NCI-H146 (cell line): Measurements from ENCODE around the gene OR2AT4.
A peak's percentile ranks its signal among the peaks of the same experiment; 100 is the strongest.
"Not testable (repeated sequence)": the region's sequence is repeated elsewhere in the genome, so short reads cannot be mapped to it uniquely, and the experiment has no call there.

ENCODE experiments used
- DNase-seq: peaks from one replicate; lab custom pipeline; 2025; lab: John Stamatoyannopoulos, UW

The OR2AT4 gene

DNA sequence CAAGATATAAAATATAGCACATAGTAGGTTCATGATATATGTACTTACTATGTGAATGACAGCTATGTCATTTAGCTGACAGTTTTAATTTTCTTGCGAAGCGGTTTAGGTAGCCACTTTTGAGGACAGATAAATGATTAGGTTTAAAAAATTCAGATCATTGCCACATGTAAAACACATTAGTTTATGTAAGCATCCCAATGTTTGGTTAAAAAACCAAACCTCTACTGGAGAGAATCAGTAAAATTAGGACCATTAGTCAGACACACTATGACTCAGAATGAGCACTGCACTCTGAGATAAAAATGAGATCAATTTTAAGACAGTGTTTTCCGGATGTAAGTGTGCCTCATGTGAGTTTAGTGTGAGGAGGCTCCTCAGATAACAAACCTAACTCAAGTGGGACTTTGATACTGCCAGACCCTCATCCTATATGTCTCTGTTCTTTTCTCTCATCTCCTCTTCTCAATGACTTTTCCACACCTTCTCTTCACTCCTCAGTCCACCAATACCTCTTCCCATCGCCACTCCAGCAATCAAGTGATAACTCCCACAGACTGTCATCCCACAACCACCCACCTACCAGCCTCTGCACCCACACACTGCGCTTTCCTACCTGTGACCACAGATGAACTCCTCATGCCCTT is 6.8 kb upstream of the OR2AT4 start:
- DNase-seq, result no peak

DNA sequence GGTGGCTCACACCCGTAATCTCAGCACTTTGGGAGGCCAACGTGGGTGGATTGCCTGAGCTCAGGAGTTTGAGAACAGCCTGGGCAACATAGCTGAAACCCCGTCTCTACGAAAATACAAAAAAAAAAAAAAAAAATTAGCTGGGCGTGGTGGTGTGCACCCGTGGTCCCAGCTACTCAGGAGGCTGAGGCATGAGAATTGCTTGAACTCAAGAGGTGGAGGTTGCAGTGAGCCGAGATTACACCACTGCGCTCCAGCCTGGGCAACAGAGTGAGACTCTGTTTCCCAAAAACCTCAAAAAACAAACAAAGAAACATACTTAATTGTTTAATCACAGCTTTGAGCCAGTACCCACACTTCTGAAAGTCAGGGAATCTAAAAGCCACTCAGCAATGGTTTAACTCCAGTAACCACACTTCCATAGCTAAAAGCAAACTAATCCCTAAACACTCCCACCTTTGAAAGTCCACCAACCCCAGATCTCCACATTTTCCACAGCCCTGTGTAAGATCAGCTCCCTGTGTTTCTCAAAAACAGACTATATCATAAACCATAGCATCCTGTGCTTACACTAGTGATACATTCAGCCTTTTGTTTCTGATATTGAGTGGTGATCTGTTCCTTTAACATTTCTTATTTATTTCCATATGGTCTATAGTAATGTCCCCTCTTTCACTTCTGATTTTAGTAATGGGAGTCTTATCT is 4.9 kb upstream of the OR2AT4 start:
- no peak for DNase-seq

DNA sequence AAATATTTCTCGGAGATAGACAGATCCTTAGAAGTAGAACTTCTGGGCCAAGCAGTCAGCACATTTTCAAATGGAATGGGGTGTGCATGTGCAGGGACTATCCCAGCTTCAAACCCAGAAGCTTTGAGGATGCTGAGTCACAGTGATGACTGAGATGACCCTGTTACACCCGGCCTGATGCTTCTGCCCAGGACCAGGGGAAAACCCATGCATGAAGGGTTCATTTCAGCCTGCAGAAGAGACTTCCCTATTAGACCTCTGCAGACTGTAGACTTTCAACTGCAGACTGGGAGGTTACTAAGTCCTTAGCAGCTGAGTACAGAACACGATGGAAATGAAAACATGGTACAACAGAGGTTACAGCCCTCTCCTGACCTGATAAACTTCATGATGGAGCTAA is 3.6 kb upstream of the OR2AT4 start:
- no peak for DNase-seq

DNA sequence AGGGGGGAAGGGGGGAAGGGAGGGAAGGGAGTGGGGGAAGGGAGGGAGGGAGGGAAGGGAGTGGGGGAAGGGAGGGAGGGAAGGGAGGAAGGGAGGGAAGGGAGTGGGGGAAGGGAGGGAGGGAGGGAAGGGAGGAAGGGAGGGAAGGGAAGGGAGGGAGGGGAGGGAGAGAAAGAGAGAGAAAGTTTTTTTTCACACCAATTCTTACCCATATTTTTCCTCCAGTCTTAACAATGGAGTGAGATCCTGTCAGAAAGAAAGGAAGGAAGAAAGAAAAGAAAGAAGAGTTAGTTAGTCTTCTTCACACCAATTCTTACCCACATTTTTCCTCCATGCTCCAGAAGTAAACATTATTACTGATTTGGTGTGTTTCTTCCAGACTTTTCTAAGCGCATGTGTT is 3.0 kb upstream of the OR2AT4 start:
- DNase-seq, result no peak

DNA sequence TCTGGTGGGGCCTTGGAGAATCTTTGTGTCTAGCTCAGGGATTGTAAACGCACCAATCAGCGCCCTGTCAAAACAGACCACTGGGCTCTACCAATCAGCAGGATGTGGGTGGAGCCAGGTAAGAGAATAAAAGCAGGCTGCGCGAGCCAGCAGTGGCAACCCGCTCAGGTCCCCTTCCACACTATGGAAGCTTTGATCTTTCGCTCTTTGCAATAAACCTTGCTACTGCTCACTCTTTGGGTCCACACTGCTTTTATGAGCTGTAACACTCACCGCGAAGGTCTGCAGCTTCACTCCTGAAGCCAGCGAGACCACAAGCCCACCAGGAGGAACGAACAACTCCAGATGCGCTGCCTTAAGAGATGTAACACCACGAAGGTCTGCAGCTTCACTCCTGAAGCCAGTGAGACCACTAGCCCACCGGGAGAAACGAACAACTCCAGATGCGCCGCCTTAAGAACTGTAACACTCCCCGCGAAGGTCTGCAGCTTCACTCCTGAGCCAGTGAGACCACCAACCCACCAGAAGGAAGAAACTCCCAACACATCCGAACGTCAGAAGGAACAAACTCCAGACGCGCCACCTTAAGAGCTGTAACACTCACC is 2.3 kb upstream of the OR2AT4 start:
- not testable (repeated sequence) for DNase-seq

DNA sequence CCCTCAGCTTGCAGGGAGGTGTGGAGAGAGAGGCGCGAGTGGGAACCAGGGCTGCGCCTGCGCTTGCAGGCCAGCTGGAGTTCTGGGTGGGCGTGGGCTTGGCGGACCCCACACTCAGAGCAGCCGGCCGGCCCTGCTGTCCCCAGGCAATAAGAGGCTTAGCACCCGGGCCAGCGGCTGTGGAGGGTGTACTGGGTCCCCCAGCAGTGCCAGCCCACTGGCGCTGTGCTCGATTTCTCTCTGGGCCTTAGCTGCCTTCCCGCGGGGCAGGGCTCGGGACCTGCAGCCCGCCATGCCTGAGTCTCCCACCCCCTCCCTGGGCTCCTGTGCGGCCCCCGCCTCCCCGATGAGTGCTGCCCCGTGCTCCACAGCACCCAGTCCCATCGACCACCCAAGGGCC is 1.5 kb upstream of the OR2AT4 start:
- DNase-seq, result not testable (repeated sequence)

DNA sequence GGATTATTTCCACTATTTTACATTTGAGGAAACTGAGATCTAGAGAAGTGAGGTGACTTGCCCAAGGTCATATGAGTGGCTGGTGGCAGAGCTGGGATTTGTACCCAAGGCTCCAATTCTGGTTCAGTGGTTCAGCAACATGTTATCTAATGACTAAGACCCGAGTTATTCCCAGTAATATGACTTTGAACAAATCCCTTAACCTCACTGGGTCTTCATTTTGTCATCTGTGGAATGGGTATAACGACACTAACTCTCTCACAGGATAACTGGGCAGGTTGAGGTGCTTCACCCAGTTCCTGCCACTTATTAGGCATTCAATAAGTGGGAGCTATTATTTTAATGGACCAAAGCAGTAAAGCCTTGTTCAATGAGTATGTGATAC is 489 bp upstream of the OR2AT4 start:
- DNase-seq, result no peak

GRCh38 chr11:75094382-75094781 is 2.3 kb downstream of the OR2AT4 start:
- not testable (repeated sequence) for DNase-seq

GRCh38 chr11:75090671-75091177 is 6.0 kb downstream of the OR2AT4 start:
- DNase-seq, result no peak

DNA sequence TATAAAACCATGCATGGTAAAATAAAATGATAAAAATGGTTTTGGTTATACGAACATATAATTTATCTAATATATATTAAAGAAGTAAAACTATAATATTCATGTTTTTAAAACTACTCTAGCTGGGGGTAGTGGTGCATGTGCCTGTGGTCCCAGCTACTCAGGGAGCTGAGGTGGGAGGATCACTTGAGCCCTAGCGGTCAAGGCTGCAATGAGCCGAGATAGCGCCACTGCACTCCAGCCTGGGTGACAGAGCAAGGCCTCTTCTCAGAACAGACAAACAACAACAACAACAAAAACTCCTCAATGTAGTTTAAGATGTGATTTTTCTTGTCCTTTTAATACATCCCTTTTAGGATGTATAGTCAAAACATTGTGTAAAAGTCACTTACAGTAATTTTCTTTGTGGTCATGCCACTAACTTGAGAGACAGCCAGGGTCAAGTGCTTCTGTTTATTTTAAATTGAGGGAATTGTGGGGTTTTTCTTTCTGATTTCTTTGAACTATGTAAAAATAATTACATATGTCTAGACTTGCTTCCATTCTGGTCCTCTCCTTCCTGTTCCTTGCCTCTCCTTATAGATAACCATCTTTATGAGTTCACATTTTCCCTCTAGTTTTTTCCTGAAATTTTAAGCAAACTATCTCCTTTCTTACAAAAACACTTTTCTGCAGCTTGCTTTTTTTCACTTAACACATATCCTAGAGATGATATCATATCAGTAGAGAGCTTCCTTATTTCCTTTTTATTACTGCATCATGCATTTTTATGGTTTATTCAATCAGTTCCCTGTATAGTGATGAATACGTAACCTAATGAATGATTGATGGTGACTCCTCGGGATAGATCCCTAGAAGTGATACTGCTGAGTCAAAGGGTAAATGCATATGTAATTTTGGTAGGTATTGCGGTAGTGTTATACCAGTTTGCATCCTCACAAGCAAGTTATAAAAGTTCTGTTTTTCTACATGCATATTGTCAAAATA is 9.1 kb downstream of the OR2AT4 start:
- no peak for DNase-seq

DNA sequence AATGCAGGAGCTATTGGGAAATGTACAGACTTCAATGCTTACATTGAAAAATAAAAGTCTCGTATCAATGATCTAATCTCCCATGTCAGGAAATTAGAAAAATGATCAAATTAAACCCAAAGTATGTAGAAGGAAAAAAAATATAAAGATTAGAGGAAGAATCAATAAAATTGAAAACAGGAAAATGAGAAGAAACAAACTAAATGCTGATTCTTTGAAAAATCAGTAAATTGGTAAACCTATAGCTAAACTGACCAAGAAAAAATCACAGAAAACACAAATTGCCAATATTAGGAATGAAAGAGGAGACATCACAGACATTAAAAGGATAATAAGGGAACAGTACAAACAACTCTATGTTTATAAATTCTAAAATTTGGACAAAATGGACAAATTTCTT is 11.8 kb downstream of the OR2AT4 start:
- DNase-seq, result no peak

DNA sequence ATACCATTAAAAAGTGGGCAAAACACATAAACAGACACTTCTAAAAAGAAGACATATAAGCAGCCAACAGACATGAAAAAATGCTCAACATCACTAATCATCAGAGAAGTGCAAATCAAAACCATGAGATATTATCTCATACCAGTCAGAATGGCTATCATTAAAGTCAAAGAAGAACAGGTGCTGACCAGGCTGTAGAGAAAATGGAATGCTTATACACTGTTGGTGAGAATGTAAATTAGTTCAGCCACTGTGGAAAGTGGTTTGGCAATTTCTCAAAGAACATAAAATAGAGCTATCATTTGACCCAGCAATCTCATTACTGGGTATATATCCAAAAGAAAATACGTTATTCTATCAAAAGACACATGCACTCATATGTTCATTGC is 13.5 kb downstream of the OR2AT4 start:
- no peak for DNase-seq

DNA sequence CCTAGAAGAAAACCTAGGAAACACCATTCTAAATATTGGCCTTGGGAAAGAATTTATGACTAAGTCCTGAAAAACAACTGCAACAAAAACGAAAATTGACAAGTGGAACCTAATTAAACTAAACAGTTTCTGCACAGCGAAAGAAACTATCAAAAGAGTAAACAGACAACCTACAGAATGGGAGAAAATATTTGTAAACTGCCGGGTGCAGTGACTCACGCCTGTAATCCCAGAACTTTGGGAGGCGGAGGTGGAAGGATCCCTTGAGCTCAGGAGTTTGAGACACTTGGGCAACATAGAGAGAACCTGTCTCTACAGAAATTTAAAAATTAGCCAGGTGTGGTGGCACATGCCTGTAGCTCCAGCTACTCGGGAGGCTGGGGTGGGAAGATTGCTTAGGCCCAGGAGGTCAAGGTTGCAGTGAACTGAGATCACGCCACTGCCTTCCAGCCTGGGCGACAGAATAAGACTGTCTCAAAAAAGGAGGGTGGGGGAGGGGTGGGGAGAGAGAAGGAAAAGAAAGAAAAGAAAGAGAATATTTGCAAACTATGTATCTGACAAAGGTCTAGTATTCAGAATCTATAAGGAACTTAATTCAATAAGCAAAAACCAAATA is 14.0 kb downstream of the OR2AT4 start:
- DNase-seq, result no peak

GRCh38 chr11:75079546-75079945 is 17.1 kb downstream of the OR2AT4 start:
- no peak for DNase-seq

- no peak for DNase-seq
Observed at GRCh38 chr11:75078233-75078632, 18.4 kb downstream of the OR2AT4 start.

GRCh38 chr11:75077316-75077715 is 19.4 kb downstream of the OR2AT4 start:
- no peak for DNase-seq

DNA sequence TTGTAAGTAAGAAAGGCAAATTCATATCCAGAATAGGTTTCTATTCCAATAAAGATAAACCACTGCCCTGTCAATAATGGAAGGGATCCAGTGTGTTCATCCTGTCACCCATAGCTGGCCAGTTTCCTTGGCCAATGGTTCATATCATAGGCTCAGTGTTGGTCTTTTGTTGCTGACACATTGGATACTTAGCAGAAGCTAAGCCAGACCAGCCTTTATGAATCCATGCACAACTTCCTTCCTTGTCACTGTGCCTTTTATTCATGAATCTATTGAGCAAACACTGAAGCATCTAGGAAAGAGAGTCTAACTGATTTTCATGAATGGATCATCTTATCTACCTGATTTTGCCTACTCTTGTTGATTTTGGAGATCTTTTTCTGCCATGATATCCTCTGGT is 20.0 kb downstream of the OR2AT4 start:
- no peak for DNase-seq

DNA sequence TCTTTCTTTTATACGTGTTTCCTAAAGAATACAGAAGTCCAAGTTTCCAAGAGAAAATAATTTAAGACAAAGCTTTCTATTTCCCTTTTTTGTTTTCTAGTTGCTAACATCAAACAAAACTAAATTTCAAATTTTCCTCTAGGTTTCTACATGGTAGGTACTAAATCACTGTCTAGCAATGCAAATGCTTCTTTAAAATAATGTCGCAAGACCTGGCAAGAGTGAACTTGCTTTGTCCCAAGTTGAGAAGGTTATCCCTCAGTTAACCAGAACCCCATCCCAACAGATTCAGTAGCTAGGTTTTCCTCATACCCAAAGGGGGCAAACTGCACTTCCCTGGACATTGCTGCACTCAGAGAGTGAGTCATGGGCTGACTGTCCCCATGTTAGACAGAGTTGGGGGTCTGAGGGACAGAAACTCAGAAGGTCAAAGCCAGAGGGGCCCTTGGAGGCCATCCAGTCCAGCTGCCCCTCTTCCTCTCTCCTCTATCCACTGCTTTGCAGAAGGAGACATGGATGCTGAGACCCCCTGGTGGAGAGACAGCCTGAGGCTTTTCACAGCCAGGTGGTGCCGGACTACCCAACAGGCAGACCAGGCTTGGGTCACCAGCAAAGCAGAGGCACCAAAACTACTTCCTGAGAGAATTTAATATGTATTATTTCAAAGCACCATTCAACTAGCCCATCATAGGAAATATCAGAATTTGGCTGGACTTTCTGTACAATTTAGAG is 23.1 kb downstream of the OR2AT4 start:
- peak; percentile 29 for DNase-seq

- DNase-seq, result no peak
Observed at GRCh38 chr11:75072582-75072981, 24.1 kb downstream of the OR2AT4 start.

- DNase-seq, result no peak
Observed at GRCh38 chr11:75069473-75069872, 27.2 kb downstream of the OR2AT4 start.

GRCh38 chr11:75068993-75069392 is 27.7 kb downstream of the OR2AT4 start:
- no peak for DNase-seq
